Glutamatergic neuron (in vitro differentiated cells): ENCODE results near the gene SPINK5. TPM values are rescaled to one million over a fixed set of nuclear protein-coding genes. Genes with fewer than 3 reads are reported as not detected.

Experiments used
- DNase-seq: peaks from one replicate; pipeline ENCODE4 v3.0.0; 2022
- H3K27ac Mint-ChIP-seq: one replicate; pipeline ENCODE4 v1.8.0; 2020; ENCODE audit warnings: mild to moderate bottlenecking, mixed read lengths, inconsistent platforms; ENCODE audit not compliant: unreplicated experiment
- H3K27me3 Mint-ChIP-seq: one replicate; pipeline ENCODE4 v1.8.0; 2020; ENCODE audit warnings: mild to moderate bottlenecking, moderate library complexity, mixed read lengths, inconsistent platforms; ENCODE audit not compliant: unreplicated experiment
- H3K36me3 Mint-ChIP-seq: one replicate; pipeline ENCODE4 v1.8.0; 2020; ENCODE audit warnings: mild to moderate bottlenecking, mixed read lengths, inconsistent platforms; ENCODE audit not compliant: unreplicated experiment
- H3K4me1 Mint-ChIP-seq: one replicate; pipeline ENCODE4 v1.8.0; 2020; ENCODE audit warnings: mild to moderate bottlenecking, low read depth, mixed read lengths, inconsistent platforms; ENCODE audit not compliant: unreplicated experiment
- H3K4me3 Mint-ChIP-seq: one replicate; pipeline ENCODE4 v1.8.0; 2020; ENCODE audit warnings: mild to moderate bottlenecking, mixed read lengths, inconsistent platforms; ENCODE audit not compliant: unreplicated experiment
- H3K9me3 Mint-ChIP-seq: one replicate; pipeline ENCODE4 v1.8.0; 2020; ENCODE audit warnings: mild to moderate bottlenecking, moderate library complexity, mixed read lengths, inconsistent platforms; ENCODE audit not compliant: unreplicated experiment
- total RNA-seq: library from RNA; stranded (reverse); fragmentation: NEBNext Ultra II Directional; extraction: Animal tissue kit (Norgen Biotek cat#: 25700); gene quantifications from one replicate; pipeline ENCODE4 v1.2.1, GENCODE V29; 2021; ENCODE audit not compliant: unreplicated experiment
- TF ChIP-seq, protein P1 (sequence below): fragments of 200-600 bp; sonication (generic); IDR thresholded peaks from one replicate; pipeline ENCODE4 v1.5.0; 2021; ENCODE audit not compliant: partially characterized antibody, unreplicated experiment

Gene SPINK5
- total RNA-seq, 1 donor from 2014 or later = 7.5 TPM

GRCh38 chr5:148152781-148153180, 89.0 kb downstream of the SPINK5 start:
- DNase-seq = no peak
- no peaks in the 10 kb centered on the region for H3K9me3 Mint-ChIP-seq
- no peaks in the 10 kb centered on the region for H3K36me3 Mint-ChIP-seq
- H3K27me3 Mint-ChIP-seq = peaks cover 2% of the 10 kb centered on the region
- no peak overlapping the region for H3K4me3 Mint-ChIP-seq
- TF ChIP-seq, protein P1, sequence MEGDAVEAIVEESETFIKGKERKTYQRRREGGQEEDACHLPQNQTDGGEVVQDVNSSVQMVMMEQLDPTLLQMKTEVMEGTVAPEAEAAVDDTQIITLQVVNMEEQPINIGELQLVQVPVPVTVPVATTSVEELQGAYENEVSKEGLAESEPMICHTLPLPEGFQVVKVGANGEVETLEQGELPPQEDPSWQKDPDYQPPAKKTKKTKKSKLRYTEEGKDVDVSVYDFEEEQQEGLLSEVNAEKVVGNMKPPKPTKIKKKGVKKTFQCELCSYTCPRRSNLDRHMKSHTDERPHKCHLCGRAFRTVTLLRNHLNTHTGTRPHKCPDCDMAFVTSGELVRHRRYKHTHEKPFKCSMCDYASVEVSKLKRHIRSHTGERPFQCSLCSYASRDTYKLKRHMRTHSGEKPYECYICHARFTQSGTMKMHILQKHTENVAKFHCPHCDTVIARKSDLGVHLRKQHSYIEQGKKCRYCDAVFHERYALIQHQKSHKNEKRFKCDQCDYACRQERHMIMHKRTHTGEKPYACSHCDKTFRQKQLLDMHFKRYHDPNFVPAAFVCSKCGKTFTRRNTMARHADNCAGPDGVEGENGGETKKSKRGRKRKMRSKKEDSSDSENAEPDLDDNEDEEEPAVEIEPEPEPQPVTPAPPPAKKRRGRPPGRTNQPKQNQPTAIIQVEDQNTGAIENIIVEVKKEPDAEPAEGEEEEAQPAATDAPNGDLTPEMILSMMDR = no peak
- H3K4me1 Mint-ChIP-seq = no peaks in the 10 kb centered on the region
- H3K27ac Mint-ChIP-seq = no peak overlapping the region

- TF ChIP-seq, protein P1 = no peak
- no peak overlapping the region for H3K27ac Mint-ChIP-seq
- DNase-seq = no peak
- H3K27me3 Mint-ChIP-seq = peaks cover 2% of the 10 kb centered on the region
- no peak overlapping the region for H3K4me3 Mint-ChIP-seq
- no peaks in the 10 kb centered on the region for H3K4me1 Mint-ChIP-seq
- H3K36me3 Mint-ChIP-seq = no peaks in the 10 kb centered on the region
- no peaks in the 10 kb centered on the region for H3K9me3 Mint-ChIP-seq
Observed at GRCh38 chr5:148156609-148157008, 92.8 kb downstream of the SPINK5 start.

- H3K4me3 Mint-ChIP-seq = no peak overlapping the region
- no peaks in the 10 kb centered on the region for H3K4me1 Mint-ChIP-seq
- DNase-seq = no peak
- TF ChIP-seq, protein P1 = no peak
- H3K9me3 Mint-ChIP-seq = no peaks in the 10 kb centered on the region
- H3K27me3 Mint-ChIP-seq = no peaks in the 10 kb centered on the region
- H3K27ac Mint-ChIP-seq = no peak overlapping the region
- H3K36me3 Mint-ChIP-seq = no peaks in the 10 kb centered on the region
Observed at GRCh38 chr5:148162038-148162437, 98.3 kb downstream of the SPINK5 start.

DNA sequence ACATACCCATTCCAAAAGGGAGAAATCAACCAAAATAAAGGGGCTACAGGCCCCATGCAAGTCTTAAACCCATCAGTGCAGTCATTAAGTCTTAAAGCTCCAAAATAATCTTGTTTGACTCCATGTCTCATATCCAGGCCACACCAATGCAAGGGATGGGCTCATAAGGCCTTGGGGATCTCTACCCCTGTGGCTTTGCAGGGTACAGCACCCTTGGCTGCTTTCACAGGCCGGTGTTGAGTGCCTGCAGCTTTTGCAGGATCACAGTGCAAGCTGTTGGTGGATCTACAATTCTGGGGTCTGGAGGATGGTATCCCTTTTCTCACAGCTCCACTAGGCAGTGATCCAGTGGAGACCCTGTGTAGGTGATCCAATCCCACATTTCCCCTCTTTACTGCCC, 99.6 kb downstream of the SPINK5 start:
- H3K4me1 Mint-ChIP-seq = no peaks in the 10 kb centered on the region
- TF ChIP-seq, protein P1 = no peak
- DNase-seq = no peak
- no peak overlapping the region for H3K27ac Mint-ChIP-seq
- no peak overlapping the region for H3K4me3 Mint-ChIP-seq
- no peaks in the 10 kb centered on the region for H3K36me3 Mint-ChIP-seq
- no peaks in the 10 kb centered on the region for H3K9me3 Mint-ChIP-seq
- no peaks in the 10 kb centered on the region for H3K27me3 Mint-ChIP-seq

DNA sequence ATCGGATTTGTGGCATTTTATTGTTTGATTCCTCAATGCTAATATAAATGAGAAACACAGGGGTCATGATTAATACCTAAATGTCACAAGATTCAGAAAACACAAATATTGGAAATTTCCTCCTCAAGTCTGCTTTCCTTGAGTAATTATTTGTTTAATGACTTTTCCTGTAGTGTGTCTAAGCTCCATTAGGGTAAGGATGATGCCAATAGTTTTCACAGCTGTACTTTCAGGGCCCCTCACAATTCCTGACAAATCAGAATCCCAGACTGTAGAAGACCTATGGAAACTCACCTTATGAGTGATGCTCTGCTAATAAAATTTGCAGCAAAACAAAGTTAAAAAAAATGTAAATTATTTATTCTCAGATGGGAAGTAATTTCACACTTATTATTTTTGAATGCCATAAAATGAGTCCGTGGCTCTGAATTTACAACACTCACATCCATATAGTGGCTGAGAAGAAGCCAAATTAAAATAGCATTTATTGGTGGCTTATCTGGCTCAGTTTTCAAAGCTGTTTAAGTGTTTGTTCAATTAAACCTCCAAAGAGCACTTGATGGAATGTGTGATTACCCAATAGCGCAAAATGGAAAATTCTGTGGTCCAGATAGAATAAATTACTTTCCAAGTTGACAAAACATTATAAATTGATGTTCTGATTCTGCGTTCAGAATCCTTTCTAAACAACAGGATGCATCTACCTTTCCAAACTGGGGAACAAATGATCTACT, 102.9 kb downstream of the SPINK5 start:
- Mint-ChIP-seq H3K36me3 (no peaks in the 10 kb centered on the region), H3K4me3 (no peak overlapping the region), H3K9me3 (no peaks in the 10 kb centered on the region), H3K4me1 (no peaks in the 10 kb centered on the region), H3K27me3 (no peaks in the 10 kb centered on the region), H3K27ac (no peak overlapping the region)
- TF ChIP-seq, protein P1 = no peak
- DNase-seq = no peak
